Activated naive CD4-positive, alpha-beta T cell treated with anti-CD3 and anti-CD28 coated beads, Interleukin-2, amount 10 ng/mL, durations not matched to agents 5 hours and 36 hours (primary cell): ENCODE measurements around the gene KCNA4. TPM values are rescaled to one million over a fixed set of nuclear protein-coding genes. Genes with fewer than 3 reads are reported as not detected.

Experiments
- total RNA-seq, 2 experiments: library from RNA; stranded (reverse); gene quantifications; one replicate each; pipeline ENCODE4 v1.2.3, GENCODE V29; 2021

KCNA4 gene
- total RNA-seq: not detected

GRCh38 chr11:30016588-30017363, at the start of gene KCNA4:
Gene KCNA4 (minus strand): TSS chr11:30017030. CDS start chr11:30012678, 4,352 bp downstream.

Other genes with a start within 250 kb of the KCNA4 start
- gene FSHB, start 214.0 kb upstream of the KCNA4 start, total RNA-seq: not detected